NCI-H748 (cell line): Measurements from ENCODE around the gene ADSS1.
A peak's percentile ranks its signal among the peaks of the same experiment; 100 is the strongest.

Experiments used
- DNase-seq: peaks from one replicate; lab custom pipeline; 2025; ENCODE audit not compliant: unreplicated experiment; lab: John Stamatoyannopoulos, UW

The ADSS1 gene

DNA sequence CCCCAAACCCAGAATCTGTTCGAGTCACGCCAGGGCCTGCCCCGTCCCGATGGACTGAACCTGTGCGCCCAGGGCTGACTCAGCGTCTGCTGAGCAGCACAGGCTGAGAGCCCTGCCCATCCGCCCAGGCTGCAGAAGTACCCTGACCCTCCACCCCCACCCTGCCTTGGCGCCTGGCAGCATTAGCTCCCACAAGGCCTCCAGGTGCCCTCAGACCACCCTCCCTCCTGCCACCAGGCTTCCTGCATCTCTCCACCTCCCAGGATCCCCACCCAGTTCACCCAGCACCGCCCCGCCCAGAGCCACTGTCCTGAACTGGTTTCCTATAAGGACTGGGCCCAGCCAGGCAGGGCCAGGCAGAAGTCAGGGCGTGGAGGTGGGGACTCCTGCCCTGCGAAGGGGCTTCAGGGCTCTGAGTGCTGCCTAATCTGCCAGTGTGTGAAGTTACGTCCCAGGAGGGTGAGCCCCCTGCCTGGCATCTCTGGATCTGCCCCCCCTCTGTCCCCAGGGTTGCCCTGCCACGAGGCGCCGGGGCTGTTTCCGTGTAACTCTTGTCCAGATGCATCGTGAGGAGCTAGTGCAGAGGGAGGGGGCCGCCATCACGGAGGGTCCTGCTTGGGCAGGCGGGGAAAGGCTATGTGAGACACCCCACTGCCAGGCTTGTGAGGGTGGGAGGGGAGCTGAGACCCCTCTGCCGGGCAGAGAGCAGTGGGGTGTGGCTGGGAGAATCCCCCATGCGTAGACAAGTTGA is 9.1 kb downstream of the ADSS1 start:
- DNase-seq, result no peak

- no peak for DNase-seq
These were observed 10.1 kb downstream of the ADSS1 start for GRCh38 chr14:104734051-104734587.

DNA sequence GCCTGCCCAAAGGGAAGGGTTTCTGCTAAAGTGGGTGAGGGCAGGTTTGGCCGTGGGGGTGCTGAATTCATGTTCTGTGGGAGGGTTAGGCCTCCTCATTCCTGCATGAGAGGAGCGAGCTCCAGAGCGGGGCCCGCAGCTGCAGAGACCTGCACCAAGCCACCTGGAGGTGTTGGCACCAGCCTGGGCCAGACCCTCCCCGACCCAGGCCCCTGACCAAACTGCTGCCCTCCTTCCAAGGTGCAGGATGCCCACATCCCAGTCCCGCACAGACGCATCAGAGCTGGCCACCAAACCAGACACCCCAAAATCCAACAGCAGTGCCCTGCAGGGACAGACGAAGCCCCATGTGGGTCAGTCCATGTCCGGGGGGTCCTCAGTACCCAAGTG is 10.6 kb downstream of the ADSS1 start:
- no peak for DNase-seq

DNA sequence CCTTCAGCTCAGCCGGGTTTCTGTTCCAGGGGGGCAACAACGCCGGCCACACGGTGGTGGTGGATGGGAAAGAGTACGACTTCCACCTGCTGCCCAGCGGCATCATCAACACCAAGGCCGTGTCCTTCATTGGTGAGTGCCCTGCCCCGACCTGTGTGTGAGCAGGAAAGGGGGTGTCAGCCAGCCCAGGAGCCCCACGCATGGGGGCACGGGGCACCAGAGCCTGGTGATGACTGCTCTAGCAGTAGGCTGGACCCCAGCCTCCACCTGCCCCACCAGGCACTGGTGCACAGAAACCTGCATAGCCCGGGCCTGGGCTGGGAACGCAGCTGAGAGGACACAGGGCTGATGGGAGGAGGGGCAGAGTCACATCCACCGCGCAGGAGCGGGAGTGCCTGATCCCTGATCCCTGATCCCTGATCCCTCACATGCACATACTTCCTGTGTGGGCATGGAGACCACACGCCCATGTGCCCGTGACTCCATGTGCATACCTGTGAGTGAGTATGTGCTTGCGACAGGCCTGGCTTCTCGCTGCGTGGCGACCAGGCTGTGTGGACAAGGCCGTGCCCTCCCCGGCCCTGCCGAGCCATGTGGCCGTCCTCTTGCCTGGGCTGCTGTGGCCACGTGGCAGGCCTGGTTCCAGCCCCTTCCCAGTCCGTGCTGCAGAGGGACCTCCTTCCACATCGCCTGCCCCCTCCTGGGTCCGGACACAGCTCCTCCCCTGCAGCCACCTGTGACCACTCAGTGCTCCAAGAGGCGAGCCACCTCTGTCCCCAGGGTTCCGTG is 11.2 kb downstream of the ADSS1 start:
- no peak for DNase-seq

GRCh38 chr14:104735830-104736642 is 12.0 kb downstream of the ADSS1 start:
- DNase-seq, result no peak

GRCh38 chr14:104738375-104739019 is 14.5 kb downstream of the ADSS1 start:
- DNase-seq, result no peak

DNA sequence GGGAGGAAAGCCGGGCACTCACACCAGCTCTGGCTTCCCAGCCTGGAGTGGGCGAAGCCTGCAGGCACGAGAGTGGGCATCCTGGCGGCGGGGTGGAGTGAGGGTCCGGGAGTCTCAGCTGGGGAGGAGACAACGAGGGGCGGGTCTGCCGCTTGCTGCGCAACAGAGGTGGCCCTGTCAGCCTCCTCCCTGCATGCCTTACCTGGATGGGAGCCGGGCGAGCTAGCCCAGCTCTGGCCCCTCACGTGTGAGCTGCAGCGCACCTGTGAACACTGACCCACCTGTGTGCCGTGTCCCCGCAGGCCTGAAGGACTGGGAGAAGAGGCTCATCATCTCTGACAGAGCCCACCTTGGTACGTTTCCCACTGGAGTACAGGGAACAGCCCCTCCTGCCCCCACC is 15.0 kb downstream of the ADSS1 start:
- DNase-seq, result no peak

DNA sequence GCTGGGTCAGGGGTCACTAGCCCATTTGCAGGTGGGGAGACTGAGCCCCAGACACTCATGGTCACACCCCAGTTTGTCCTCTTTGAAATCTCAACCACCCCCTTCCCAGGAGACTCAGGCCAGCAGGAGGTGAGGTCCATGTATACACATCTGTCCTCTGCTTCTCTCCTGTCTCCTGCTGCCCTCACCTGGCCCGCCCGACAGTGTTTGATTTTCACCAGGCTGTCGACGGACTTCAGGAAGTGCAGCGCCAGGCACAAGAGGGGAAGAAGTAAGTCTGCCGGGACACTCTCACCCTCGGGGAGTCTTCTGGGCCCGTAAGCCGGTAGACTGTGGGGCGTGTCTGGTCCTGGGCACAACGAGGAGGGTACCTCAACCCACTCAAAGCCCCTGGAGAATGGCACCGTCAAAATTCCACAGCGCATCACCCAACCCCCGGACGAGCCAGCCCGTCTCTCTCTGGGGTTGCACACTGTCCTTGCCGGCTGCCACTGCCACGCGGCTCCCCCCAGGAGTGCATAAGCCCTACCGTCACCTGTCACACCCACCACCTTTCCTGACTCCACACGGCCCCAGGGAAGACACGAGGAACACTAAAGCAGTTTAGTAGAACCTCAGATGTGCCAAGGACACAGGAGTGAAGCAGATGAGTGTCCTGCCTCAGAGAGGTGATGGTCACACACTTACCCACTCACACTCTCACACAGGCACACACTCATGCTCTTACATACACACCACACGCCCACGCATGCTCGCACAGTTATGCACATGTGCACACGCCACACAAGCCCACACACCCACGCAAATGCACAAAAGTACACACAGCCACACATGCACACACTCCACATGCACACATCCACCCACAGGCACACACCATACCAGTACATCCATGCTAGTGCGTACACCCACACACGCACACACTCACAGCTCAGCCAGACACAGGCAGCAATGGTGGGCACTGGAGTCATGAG is 15.8 kb downstream of the ADSS1 start:
- DNase-seq, result no peak

DNA sequence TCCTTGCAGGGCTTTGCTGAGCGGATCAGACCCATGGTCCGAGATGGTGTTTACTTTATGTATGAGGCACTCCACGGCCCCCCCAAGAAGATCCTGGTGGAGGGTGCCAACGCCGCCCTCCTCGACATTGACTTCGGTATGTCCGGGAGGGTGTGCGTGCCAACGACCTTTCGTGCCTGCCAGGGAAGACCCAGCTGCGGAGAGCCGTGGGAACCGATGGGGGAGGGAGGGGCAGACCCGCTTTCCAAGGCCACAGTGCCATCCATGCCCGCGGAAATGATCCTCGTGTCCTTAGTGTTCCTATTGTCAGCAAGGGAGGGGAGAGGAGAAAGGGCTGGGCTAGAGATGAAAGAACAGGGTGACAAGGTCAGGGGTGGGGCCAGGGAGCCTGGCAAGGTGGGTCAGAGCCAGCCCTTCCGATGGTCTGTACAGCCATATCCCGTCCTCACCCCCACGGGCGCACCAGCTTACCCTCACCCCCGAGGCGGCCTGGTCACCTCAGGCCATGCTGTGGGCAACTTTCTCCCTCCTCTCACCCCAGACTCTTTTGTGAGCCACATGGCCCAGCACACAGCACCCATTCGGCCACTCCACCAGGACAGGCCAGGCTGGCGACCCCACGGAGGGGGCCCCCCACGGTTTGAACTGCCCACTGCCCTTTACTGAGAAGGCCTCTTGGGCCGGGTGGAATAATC is 17.2 kb downstream of the ADSS1 start:
- no peak for DNase-seq

- no peak for DNase-seq
These were observed 17.8 kb downstream of the ADSS1 start for GRCh38 chr14:104741803-104742251.

DNA sequence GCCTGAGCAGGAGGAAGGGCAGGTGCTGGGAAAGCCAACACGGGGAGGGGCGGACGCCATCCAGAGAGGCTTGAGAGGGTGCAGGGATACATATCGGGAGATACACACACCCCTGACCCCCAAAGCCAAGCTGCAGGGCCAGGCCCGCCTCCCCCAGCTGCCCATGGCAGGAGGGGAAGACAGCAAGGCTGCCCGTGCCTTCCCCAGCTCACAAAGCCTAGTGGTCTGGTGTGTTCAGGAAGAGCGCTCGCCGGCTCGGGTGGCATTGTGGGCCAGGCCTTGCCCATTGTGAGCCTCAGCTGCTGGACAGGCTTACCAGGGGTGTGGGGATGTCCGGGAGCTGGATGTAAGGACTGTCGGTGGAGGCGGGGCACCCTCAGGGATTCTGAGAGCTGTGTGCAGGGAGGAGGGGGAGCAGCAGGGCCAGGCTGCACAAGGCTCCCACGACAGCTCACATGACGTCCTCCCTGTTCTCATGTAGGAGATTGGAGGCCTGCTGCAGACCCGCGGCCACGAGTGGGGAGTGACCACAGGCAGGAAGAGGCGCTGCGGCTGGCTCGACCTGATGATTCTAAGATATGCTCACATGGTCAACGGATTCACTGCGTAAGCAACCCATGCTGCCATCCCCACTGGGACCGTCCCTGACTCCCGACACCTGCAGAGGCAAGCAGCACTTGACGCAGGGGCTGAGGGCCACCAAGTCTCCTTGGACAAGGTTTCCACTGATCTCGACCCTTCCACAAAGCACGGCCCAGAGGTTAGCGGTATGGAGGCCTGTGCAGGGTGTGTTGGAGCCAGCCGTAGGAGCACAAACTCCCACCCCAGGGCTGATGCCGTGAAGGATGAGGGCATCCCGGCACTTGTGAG is 18.8 kb downstream of the ADSS1 start:
- DNase-seq, result no peak

DNA sequence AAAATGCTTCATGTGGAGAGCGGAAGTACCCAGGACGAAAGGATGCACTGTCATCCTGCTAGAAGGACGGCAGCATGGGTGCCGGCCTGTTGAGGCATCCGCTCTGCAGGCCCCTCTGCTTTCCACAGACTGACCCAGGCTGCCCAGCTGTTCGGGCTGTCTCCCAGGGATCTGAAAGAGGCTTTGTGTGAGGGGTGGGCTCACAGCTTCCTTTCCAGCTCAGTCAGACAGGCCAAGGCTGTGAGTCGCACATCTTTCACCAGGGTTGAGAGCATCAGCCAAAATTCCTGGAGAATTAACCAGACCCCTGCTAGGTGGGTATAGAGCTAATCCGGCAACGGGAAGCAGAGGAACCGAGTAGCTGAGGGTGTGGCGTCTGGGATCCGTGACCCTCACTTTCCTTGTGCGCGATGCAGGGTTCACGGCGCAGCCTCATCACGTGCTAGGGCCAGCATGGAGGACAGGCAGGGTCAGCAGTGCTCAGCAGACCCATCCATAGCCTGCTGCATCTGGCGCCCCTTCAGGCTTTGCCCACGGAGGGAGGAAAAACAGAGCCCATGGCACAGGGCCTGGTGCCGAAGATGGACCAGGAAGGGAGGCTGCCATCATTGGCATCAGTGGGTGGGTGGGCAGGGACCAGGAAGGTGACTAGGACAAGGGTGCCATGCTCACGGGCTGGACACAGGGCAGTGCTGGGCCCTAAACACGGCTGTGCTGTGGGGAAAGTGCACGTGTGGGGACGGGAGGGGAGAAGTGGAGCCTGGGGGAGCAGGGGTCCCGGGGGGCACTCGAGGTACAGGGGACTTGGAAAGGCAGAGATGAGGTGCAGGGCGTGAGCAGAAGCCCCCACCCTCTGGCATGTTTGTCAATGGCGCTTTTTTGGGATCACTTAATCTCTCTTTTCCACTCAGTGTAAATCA is 19.7 kb downstream of the ADSS1 start:
- no peak for DNase-seq

DNA sequence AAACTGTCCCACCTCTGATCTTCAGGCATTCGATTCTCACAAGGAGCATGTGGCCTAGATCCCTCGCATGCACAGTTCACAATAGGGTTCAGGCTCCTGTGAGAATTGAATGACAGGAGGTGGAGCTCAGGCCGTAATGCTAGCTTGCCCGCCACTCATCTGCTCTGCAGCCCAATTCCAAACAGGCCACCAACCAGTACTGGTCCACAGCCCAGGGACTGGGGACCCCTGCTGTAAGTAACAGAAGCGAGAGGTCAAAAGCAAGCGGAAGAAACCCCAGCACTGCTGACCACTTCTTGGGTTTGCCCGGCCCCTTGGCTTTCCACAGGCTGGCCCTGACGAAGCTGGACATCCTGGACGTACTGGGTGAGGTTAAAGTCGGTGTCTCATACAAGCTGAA is 20.5 kb downstream of the ADSS1 start:
- no peak for DNase-seq

GRCh38 chr14:104745431-104745830 is 21.4 kb downstream of the ADSS1 start:
- no peak for DNase-seq

GRCh38 chr14:104746071-104746545 is 22.1 kb downstream of the ADSS1 start:
- DNase-seq, result no peak

GRCh38 chr14:104746934-104747481 is 23.0 kb downstream of the ADSS1 start:
- peak; percentile 90 for DNase-seq

GRCh38 chr14:104747876-104748275 is 23.8 kb downstream of the ADSS1 start:
- DNase-seq, result no peak
